Panc1 (cell line): ENCODE measurements around the gene CFAP210. TPM values are rescaled to one million over a fixed set of nuclear protein-coding genes. Genes with fewer than 3 reads are reported as not detected.

Source experiments
- ATAC-seq: fragments of 200-7000 bp; cut with Tn5 transposase; 2 replicates; pipeline ENCODE4 v1.9.1; 2020; ENCODE audit warnings: mild to moderate bottlenecking, moderate library complexity
- BruUV-seq: library from RNA; stranded (reverse); fragments of 400-500 nt; replicated peaks from 2 replicates; lab custom pipeline; 2021; lab: Mats Ljungman, UMichigan
- CTCF ChIA-PET: fragments of 300-600 bp; sonication (Branson Sonifier 250); formaldehyde crosslinking; loops from one replicate; lab custom pipeline; 2022; ENCODE audit warnings: antibody characterized with exemption; lab: Charles Lee
- POLR2A ChIA-PET: fragments of 300-600 bp; sonication (Branson Sonifier 250); formaldehyde crosslinking; loops from one replicate; lab custom pipeline; 2022; ENCODE audit warnings: antibody characterized with exemption; lab: Charles Lee
- DNase-seq: peaks from one replicate; pipeline ENCODE4 v3.0.0-alpha.2; 2010; ENCODE audit warnings: low read depth, low spot score
- H3K27ac ChIP-seq: 2 replicates; pipeline ENCODE4 v1.5.1; 2011; ENCODE audit warnings: mild to moderate bottlenecking, low read length, inconsistent platforms
- H3K27me3 ChIP-seq: fragments of 200-500 bp; sonication (Bioruptor generic); 2 replicates; pipeline ENCODE4 v1.6.0; 2014; ENCODE audit warnings: low read length, inconsistent platforms; ENCODE audit not compliant: control insufficient read depth, insufficient read depth
- H3K36me3 ChIP-seq: fragments of 200-500 bp; sonication (Bioruptor generic); 2 replicates; pipeline ENCODE4 v1.5.1; 2014; ENCODE audit warnings: inconsistent platforms, mild to moderate bottlenecking, low read length, moderate library complexity; ENCODE audit not compliant: control insufficient read depth, insufficient read depth
- H3K4me1 ChIP-seq: 2 replicates; pipeline ENCODE4 v1.5.1; 2011; ENCODE audit warnings: inconsistent platforms, mild to moderate bottlenecking, low read length, moderate library complexity; ENCODE audit not compliant: control insufficient read depth, insufficient read depth
- H3K4me3 ChIP-seq, 2 experiments: 2 replicates each; pipeline ENCODE4 v1.5.1; 2011 to 2012; ENCODE audit warnings: low read depth in 2 of 2, low read length in 2 of 2, mild to moderate bottlenecking in 2 of 2, inconsistent platforms in 1 of 2, moderate library complexity in 1 of 2
- H3K9me3 ChIP-seq: fragments of 200-500 bp; sonication (Bioruptor generic); 2 replicates; pipeline ENCODE4 v1.5.1; 2014; ENCODE audit warnings: low read depth, mild to moderate bottlenecking, inconsistent platforms, low read length, moderate library complexity; ENCODE audit not compliant: control insufficient read depth, insufficient read depth
- POLR2AphosphoS5 ChIP-seq: IDR thresholded peaks from 2 replicates; pipeline ENCODE4 v1.6.1; 2012; ENCODE audit warnings: mild to moderate bottlenecking, low read depth, low read length, moderate library complexity
- REST ChIP-seq, 2 experiments: IDR thresholded peaks; 2 replicates each; pipeline ENCODE4 v1.6.1; 2011 to 2012; ENCODE audit warnings: low read depth in 2 of 2, control low read depth in 1 of 2, low read length in 1 of 2, mild to moderate bottlenecking in 1 of 2, moderate library complexity in 1 of 2; ENCODE audit not compliant: insufficient read depth in 1 of 2
- SIN3A ChIP-seq: IDR thresholded peaks from 2 replicates; pipeline ENCODE4 v1.6.1; 2012; ENCODE audit warnings: low read depth, mild to moderate bottlenecking, low read length, moderate library complexity, borderline replicate concordance; ENCODE audit not compliant: insufficient read depth
- TCF7L2 ChIP-seq: IDR thresholded peaks from 2 replicates; pipeline ENCODE4 v1.6.1; 2011; ENCODE audit warnings: mild to moderate bottlenecking, low read depth, low read length, inconsistent platforms
- in situ Hi-C: cut with HindIII; loops from 2 replicates; pipeline ENCODE4 v1.10.0; 2016; ENCODE audit warnings: low sequenced_read_pairs, low pct_unique_long_range_greater_than_20kb
- intact Hi-C: fragments of 100-400 bp; cut with micrococcal nuclease; formaldehyde crosslinking; loops from one replicate; pipeline ENCODE4 v1.10.0; 2022; ENCODE audit not compliant: unreplicated experiment
- total RNA-seq: library from RNA; stranded (reverse); gene quantifications from one replicate; pipeline ENCODE4 v1.2.1, GENCODE V29; 2021; ENCODE audit not compliant: unreplicated experiment
- TF ChIP-seq, protein P1 (sequence below): fragments of 450-650 bp; IDR thresholded peaks from 2 replicates; pipeline ENCODE4 v1.5.1; 2017; ENCODE audit warnings: mild to moderate bottlenecking

CFAP210 gene
- total RNA-seq, 1 experiment from 2014 or later: 0.23 TPM

- CTCF ChIA-PET: no interaction called here
- no peak for ATAC-seq
Observed at GRCh38 chr2:169683054-169683424, 11.2 kb downstream of the CFAP210 start.

GRCh38 chr2:169676850-169677249, 17.4 kb downstream of the CFAP210 start:
- intact Hi-C loops (no loop called here), in situ Hi-C loops (no loop called here)
- no peaks in the 10 kb centered on the region for H3K4me1 ChIP-seq
- no peak overlapping the region for H3K4me3 ChIP-seq
- POLR2A ChIA-PET: no interaction called here
- H3K27ac ChIP-seq: no peak overlapping the region
- DNase-seq: no peak
- CTCF ChIA-PET: no interaction called here
- H3K36me3 ChIP-seq: no peaks in the 10 kb centered on the region
- TF ChIP-seq REST (IDR thresholded peaks at IDR 0.05; ENCODE audit: insufficient read depth in 1 of 2, low read depth in 2 of 2, low read length in 1 of 2) (no peak), SIN3A (no peak), POLR2AphosphoS5 (no peak), TCF7L2 (no peak)
- TF ChIP-seq, protein P1, sequence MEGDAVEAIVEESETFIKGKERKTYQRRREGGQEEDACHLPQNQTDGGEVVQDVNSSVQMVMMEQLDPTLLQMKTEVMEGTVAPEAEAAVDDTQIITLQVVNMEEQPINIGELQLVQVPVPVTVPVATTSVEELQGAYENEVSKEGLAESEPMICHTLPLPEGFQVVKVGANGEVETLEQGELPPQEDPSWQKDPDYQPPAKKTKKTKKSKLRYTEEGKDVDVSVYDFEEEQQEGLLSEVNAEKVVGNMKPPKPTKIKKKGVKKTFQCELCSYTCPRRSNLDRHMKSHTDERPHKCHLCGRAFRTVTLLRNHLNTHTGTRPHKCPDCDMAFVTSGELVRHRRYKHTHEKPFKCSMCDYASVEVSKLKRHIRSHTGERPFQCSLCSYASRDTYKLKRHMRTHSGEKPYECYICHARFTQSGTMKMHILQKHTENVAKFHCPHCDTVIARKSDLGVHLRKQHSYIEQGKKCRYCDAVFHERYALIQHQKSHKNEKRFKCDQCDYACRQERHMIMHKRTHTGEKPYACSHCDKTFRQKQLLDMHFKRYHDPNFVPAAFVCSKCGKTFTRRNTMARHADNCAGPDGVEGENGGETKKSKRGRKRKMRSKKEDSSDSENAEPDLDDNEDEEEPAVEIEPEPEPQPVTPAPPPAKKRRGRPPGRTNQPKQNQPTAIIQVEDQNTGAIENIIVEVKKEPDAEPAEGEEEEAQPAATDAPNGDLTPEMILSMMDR: no peak
- BruUV-seq: no TSS peak
- peaks cover 3% of the 10 kb centered on the region; the same call in 1 of the 2 replicates for H3K9me3 ChIP-seq
- no peaks in the 10 kb centered on the region for H3K27me3 ChIP-seq
- no peak for ATAC-seq

More at GRCh38 chr2:169683054-169683424, 11.2 kb downstream of the CFAP210 start:
- Histone ChIP-seq H3K4me1 (no peaks in the 10 kb centered on the region), H3K36me3 (no peaks in the 10 kb centered on the region), H3K9me3 (peaks cover 3% of the 10 kb centered on the region; the same call in 1 of the 2 replicates), H3K27me3 (no peaks in the 10 kb centered on the region), H3K27ac (no peak overlapping the region), H3K4me3 (no peak overlapping the region)
- intact Hi-C loops (no loop called here), in situ Hi-C loops (no loop called here)
- BruUV-seq: no TSS peak
- DNase-seq: no peak
- TF ChIP-seq SIN3A: no peak
- TF ChIP-seq, protein P1: no peak
- no peak for TF ChIP-seq POLR2AphosphoS5
- no peak for TF ChIP-seq TCF7L2
- TF ChIP-seq REST (IDR thresholded peaks at IDR 0.05; ENCODE audit: insufficient read depth in 1 of 2, low read depth in 2 of 2, low read length in 1 of 2): no peak
- POLR2A ChIA-PET: interaction anchor here (1.0 kb wide), 1 partner anchor 161 kb away, joined by 3 read pairs; no protein-coding TSS in a partner anchor
